Adrenal gland (tissue), 5 donors: Measurements from ENCODE around the gene PPP2R5A.

ENCODE experiments used
- POLR2A ChIP-seq, 2 donors: fragments of 450-650 bp; IDR thresholded peaks; one replicate each; pipeline ENCODE4 v1.6.1; 2017; ENCODE audit warnings: antibody characterized with exemption in 2 of 2, mild to moderate bottlenecking in 2 of 2, moderate library complexity in 1 of 2
- TF ChIP-seq, protein P1 (sequence below), 6 experiments: fragments of 450-650 bp in 4 of 6; fragments of 200-600 bp in 2 of 6; sonication (generic) in 1 of 6; IDR thresholded peaks; 1 replicate in 5 of 6; 2 replicates in 1 of 6; pipeline versions ENCODE4 v1.5.1 to v1.8.0; 2016 to 2021; ENCODE audit warnings: antibody characterized with exemption in 6 of 6, mild to moderate bottlenecking in 2 of 6, moderate library complexity in 1 of 6
- donor health status: DM: no; HTN: no; CAD: no.

DNA sequence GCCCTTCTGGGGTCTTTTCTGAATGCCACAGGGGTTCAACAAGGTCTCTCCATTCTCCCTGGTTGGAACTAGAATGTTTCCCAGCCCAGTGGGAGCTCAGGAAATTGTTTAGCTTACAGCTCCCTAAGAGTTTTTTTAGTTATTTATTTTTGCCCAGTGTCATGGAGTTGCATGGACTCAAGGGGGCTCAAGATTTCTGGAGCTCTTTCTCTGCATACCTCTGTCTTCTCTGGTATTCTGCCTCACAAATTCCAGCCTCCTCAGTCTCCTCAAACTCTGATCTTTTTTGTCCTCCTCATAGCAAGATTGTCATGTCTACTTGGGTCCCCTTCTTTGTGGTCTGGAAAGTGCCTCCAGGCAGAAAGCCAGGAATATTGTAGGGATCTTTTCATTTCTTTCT lies 15.9 kb upstream of the PPP2R5A start:
- no peak for TF ChIP-seq POLR2A (IDR thresholded peaks at IDR 0.05)
- TF ChIP-seq, protein P1, sequence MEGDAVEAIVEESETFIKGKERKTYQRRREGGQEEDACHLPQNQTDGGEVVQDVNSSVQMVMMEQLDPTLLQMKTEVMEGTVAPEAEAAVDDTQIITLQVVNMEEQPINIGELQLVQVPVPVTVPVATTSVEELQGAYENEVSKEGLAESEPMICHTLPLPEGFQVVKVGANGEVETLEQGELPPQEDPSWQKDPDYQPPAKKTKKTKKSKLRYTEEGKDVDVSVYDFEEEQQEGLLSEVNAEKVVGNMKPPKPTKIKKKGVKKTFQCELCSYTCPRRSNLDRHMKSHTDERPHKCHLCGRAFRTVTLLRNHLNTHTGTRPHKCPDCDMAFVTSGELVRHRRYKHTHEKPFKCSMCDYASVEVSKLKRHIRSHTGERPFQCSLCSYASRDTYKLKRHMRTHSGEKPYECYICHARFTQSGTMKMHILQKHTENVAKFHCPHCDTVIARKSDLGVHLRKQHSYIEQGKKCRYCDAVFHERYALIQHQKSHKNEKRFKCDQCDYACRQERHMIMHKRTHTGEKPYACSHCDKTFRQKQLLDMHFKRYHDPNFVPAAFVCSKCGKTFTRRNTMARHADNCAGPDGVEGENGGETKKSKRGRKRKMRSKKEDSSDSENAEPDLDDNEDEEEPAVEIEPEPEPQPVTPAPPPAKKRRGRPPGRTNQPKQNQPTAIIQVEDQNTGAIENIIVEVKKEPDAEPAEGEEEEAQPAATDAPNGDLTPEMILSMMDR (IDR thresholded peaks at IDR 0.05), result no peak
